Adrenal gland (tissue), 12 donors: ENCODE results near the gene HOXA13. TPM values are rescaled to one million over a fixed set of nuclear protein-coding genes. Genes with fewer than 3 reads are reported as not detected.

Experiments
- DNase-seq, 7 donors: peaks; one replicate each; pipeline ENCODE4 v3.0.0-alpha.2; 2019 to 2020
- H3K27ac ChIP-seq, 5 donors: fragments of 200-600 bp; sonication (generic) in 4 of 5; 1 replicate in 3 of 5; 2 replicates in 2 of 5; pipeline versions ENCODE4 v1.5.1 to v1.8.0; 2016 to 2020; ENCODE audit warnings: mild to moderate bottlenecking in 1 of 5
- H3K27me3 ChIP-seq: fragments of 200-600 bp; 2 replicates; pipeline ENCODE4 v1.8.0; 2021
- H3K36me3 ChIP-seq, 2 donors: fragments of 200-600 bp; replicated peaks in 1 of 2; 1 replicate in 1 of 2; 2 replicates in 1 of 2; pipeline versions ENCODE4 v1.5.1 to v1.8.0; 2018 to 2022
- H3K4me1 ChIP-seq, 2 donors: fragments of 200-600 bp; replicated peaks in 1 of 2; 1 replicate in 1 of 2; 2 replicates in 1 of 2; pipeline versions ENCODE4 v1.5.1 to v1.8.0; 2018 to 2021
- H3K4me3 ChIP-seq, 4 donors: fragments of 200-600 bp; sonication (generic) in 3 of 4; one replicate each; pipeline ENCODE4 v1.5.1; 2016 to 2018
- H3K9me3 ChIP-seq, 3 donors: fragments of 200-600 bp; sonication (generic) in 1 of 3; replicated peaks in 1 of 3; 1 replicate in 2 of 3; 2 replicates in 1 of 3; pipeline versions ENCODE4 v1.5.1 to v1.8.0; 2016 to 2021
- CTCF ChIP-seq, 6 experiments: fragments of 450-650 bp in 4 of 6; fragments of 200-600 bp in 2 of 6; sonication (generic) in 1 of 6; IDR thresholded peaks; 1 replicate in 5 of 6; 2 replicates in 1 of 6; pipeline versions ENCODE4 v1.5.1 to v1.8.0; 2016 to 2021; ENCODE audit warnings: antibody characterized with exemption in 6 of 6, mild to moderate bottlenecking in 2 of 6, moderate library complexity in 1 of 6
- POLR2A ChIP-seq, 2 donors: fragments of 450-650 bp; IDR thresholded peaks; one replicate each; pipeline ENCODE4 v1.6.1; 2017; ENCODE audit warnings: antibody characterized with exemption in 2 of 2, mild to moderate bottlenecking in 2 of 2, moderate library complexity in 1 of 2
- WGBS, 4 donors: extraction: QIAGEN DNeasy Blood & Tissue Kit in 2 of 4; methylation state at CpG; one replicate each; pipeline versions ENCODE4 v1.1.5 to v1.1.7; 2013 to 2017; 5-methylcytosine and 5-hydroxymethylcytosine counted together
- intact Hi-C, 2 donors: fragments of 100-400 bp; cut with DNase I; formaldehyde crosslinking; loops; one replicate each; pipeline versions ENCODE4 v1.14.1 to v1.15.0; 2022 to 2023
- polyA plus RNA-seq, 3 donors: library from polyadenylated mRNA; stranded (reverse); fragments of 200-250 nt in 2 of 3; fragments of 350-450 nt in 1 of 3; fragmentation: Illumina TruSeq in 1 of 3; extraction: RNeasy Lipid Tissue Mini Kit (QIAGEN cat#74804) in 1 of 3; gene quantifications; one replicate each; pipeline ENCODE4 v1.2.3, GENCODE V29; 2013 to 2014
- total RNA-seq, 9 donors: library from RNA; depleted of rRNA in 4 of 9; stranded (reverse); fragments of >200 nt in 4 of 9; fragments of 120-200 nt in 1 of 9; fragmentation: NEBNext Ultra II Directional in 1 of 9; extraction: Animal tissue kit (Norgen Biotek cat#: 25700) in 1 of 9; gene quantifications; one replicate each; pipeline versions ENCODE4 v1.1.0 to v1.2.4, GENCODE V29; 2013 to 2023
- donor health status: healthy with polysubstance abuse.
- donor health status: Bipolar disorder and iron deficiency.
- donor health status: DM: yes; HTN: yes; CAD: no.
- donor health status: DM: no; HTN: no; CAD: no.
- donor health status: DM: no; HTN: no; CAD: no.
- donor health status: DM: yes; HTN: yes; CAD: no.

HOXA13 gene
- total and polyA plus RNA-seq, 12 donors, result 0.17 to 1.4 (median 0.56) TPM; not detected in 1

- DNase-seq, result peak in 3 of 7 donors; percentile 17 to 47 (median 22)
- WGBS, 4 donors, result 83 to 85% (median 84%) methylated on average over 20 to 40 of the region's 40 CpGs
- Histone ChIP-seq H3K9me3 (no peaks in the 10 kb centered on the region), H3K36me3 (no peaks in the 10 kb centered on the region), H3K27ac (no peak overlapping the region), H3K4me3 (no peak overlapping the region), H3K4me1 (peaks cover 16 to 25% of the 10 kb centered on the region in 2 donors), H3K27me3 (peaks cover 55% of the 10 kb centered on the region)
- TF ChIP-seq CTCF (IDR thresholded peaks at IDR 0.05) (no peak), POLR2A (IDR thresholded peaks at IDR 0.05) (no peak)
- intact Hi-C loops, result no loop called here
These were observed 24.0 kb downstream of the HOXA13 start for GRCh38 chr7:27175626-27176523.

GRCh38 chr7:27174874-27175625, 24.8 kb downstream of the HOXA13 start:
- H3K27me3 ChIP-seq, result peaks cover 52% of the 10 kb centered on the region
- WGBS, 4 donors, result 77 to 84% (median 80%) methylated on average over 10 to 12 of the region's 12 CpGs

DNA sequence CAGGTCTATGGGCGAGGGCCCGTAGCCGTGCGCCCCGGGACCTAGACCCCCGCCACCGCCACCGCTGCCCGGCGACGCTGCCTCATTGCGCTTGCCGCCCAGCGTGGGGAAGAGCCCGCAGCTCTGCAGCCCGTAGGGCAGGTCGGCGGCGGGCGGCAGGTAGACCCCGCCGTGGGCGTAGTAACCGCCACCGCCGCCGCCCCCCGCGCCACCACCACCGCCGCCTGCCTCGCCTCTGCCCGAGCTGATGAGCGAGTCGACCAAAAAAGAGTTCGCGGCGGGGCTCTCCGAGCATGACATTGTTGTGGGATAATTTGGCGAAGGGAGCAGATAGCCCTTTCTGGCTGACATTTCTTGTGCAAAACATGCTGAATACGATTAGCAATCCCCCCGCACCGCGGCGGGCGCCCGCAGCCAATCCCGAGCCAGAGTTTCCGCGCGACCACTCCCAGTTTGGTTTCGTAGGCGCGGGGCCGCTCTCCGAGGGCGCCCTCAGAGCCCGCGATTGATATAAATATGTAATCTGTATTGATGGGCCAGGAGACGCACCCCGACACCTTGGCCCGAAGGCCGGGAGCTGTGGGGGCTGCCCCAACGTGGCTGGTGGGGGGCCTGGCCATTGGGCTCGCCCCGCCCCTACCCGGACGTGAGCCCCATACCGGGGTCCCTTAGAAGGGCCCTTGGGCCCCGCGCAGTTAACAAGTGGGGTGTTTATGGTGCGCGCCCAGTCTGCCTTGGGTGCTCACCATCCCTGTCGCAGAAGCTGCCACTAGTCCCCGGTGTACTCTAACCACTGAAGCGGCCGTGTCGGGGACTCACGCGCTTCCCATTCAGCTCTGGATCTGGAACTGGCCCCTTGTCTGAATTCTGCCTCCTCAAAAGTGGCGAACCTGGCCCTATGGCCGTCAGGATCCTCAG, 25.7 kb downstream of the HOXA13 start, which contains the start of gene HOXA10:
HOXA10 (minus strand) TSS at position 365 of the 918 bp plus-strand sequence; CDS start at position 351, 14 bp downstream.
- intact Hi-C loops, result no loop called here
- Histone ChIP-seq H3K9me3 (no peaks in the 10 kb centered on the region), H3K4me3 (peak within 1 kb of the TSS in 2 of 4 donors; percentile 39 to 66), H3K27ac (peak within 1 kb of the TSS in 4 of 5 donors; percentile 65 to 89 (median 82)), H3K36me3 (no peaks in the 10 kb centered on the region), H3K4me1 (peaks cover 16 to 17% of the 10 kb centered on the region in 2 donors), H3K27me3 (peaks cover 54% of the 10 kb centered on the region)
- 9 to 26% (median 13%) methylated on average over 20 to 82 of the region's 82 CpGs for WGBS, 4 donors
- TF ChIP-seq POLR2A (IDR thresholded peaks at IDR 0.05), result no peak
- no peak for TF ChIP-seq CTCF (IDR thresholded peaks at IDR 0.05)
- DNase-seq, result peak in 6 of 7 donors; percentile 15 to 51 (median 21)

More at GRCh38 chr7:27174874-27175625, 24.8 kb downstream of the HOXA13 start:
- TF ChIP-seq CTCF (IDR thresholded peaks at IDR 0.05) (no peak), POLR2A (IDR thresholded peaks at IDR 0.05) (no peak)
- H3K4me3 ChIP-seq, result no peak overlapping the region
- peak in 5 of 7 donors; percentile 7 to 50 (median 15) for DNase-seq
- peaks cover 16 to 25% of the 10 kb centered on the region in 2 donors for H3K4me1 ChIP-seq
- H3K9me3 ChIP-seq, result no peaks in the 10 kb centered on the region
- no peak overlapping the region for H3K27ac ChIP-seq
- intact Hi-C loops, result no loop called here
- H3K36me3 ChIP-seq, result no peaks in the 10 kb centered on the region
